ENCODE results near the gene SEL1L2.

- TF ChIP-seq SPI1 (IDR thresholded peaks at IDR 0.05; ENCODE audit: low read depth, low read length) (no peak), POU2F2 (IDR thresholded peaks at IDR 0.05; ENCODE audit: low read depth, low read length) (no peak)
Measured at GRCh38 chr20:13922241-13922640, 68.2 kb downstream of the SEL1L2 start.
